GM21381 (cell line): ENCODE data around the gene KCNC4.

ENCODE experiments used
- ATAC-seq: cut with Tn5 transposase; IDR thresholded peaks from one replicate; pipeline ENCODE4 v1.9.1; 2021; ENCODE audit warnings: mild to moderate bottlenecking, moderate library complexity; ENCODE audit not compliant: unreplicated experiment

The KCNC4 gene

GRCh38 chr1:110229348-110230001 lies 19.4 kb downstream of the KCNC4 start:
- no peak for ATAC-seq

- ATAC-seq: no peak
Observed at GRCh38 chr1:110230381-110231199, 20.5 kb downstream of the KCNC4 start.

GRCh38 chr1:110233861-110234260 lies 23.7 kb downstream of the KCNC4 start:
- ATAC-seq: no peak

GRCh38 chr1:110234691-110235090 lies 24.6 kb downstream of the KCNC4 start:
- ATAC-seq: no peak

GRCh38 chr1:110235181-110235833 lies 25.2 kb downstream of the KCNC4 start:
- ATAC-seq: no peak

- ATAC-seq: no peak
Observed at GRCh38 chr1:110235834-110236682, 25.9 kb downstream of the KCNC4 start.

- ATAC-seq: no peak
Observed at GRCh38 chr1:110237386-110238152, 27.5 kb downstream of the KCNC4 start.

- no peak for ATAC-seq
Observed at GRCh38 chr1:110239441-110240430, 29.6 kb downstream of the KCNC4 start.

- no peak for ATAC-seq
Observed at GRCh38 chr1:110240476-110241210, 30.5 kb downstream of the KCNC4 start.

GRCh38 chr1:110241516-110241915 lies 31.4 kb downstream of the KCNC4 start:
- ATAC-seq: no peak

- ATAC-seq: no peak
Observed at GRCh38 chr1:110242062-110242461, 31.9 kb downstream of the KCNC4 start.

GRCh38 chr1:110242731-110243130 lies 32.6 kb downstream of the KCNC4 start:
- no peak for ATAC-seq

GRCh38 chr1:110243146-110243545 lies 33.0 kb downstream of the KCNC4 start:
- no peak for ATAC-seq

- peak; percentile 43 for ATAC-seq
Observed at GRCh38 chr1:110243574-110243973, 33.5 kb downstream of the KCNC4 start.

- ATAC-seq: no peak
Observed at GRCh38 chr1:110245876-110246620, 35.9 kb downstream of the KCNC4 start.

- no peak for ATAC-seq
Observed at GRCh38 chr1:110248746-110249145, 38.6 kb downstream of the KCNC4 start.

- ATAC-seq: no peak
Observed at GRCh38 chr1:110249256-110249655, 39.1 kb downstream of the KCNC4 start.

- ATAC-seq: no peak
Observed at GRCh38 chr1:110250008-110250407, 39.9 kb downstream of the KCNC4 start.
